GM12872 (cell line): ENCODE results near the gene HOXB5.
A peak's percentile ranks its signal among the peaks of the same experiment; 100 is the strongest.

Experiments used
- CTCF ChIP-seq: IDR thresholded peaks from 3 replicates; pipeline ENCODE4 v1.5.1; 2011; ENCODE audit warnings: low read depth, mild to moderate bottlenecking, low read length, moderate library complexity; ENCODE audit not compliant: insufficient read depth

The HOXB5 gene

GRCh38 chr17:48578616-48579470 is 14.7 kb downstream of the HOXB5 start:
- TF ChIP-seq CTCF: peak; percentile 19; the same call in 1 of the 3 replicates

GRCh38 chr17:48577946-48578615 is 15.5 kb downstream of the HOXB5 start, which contains the start of gene HOXB4:
Gene HOXB4, minus strand, starts transcription at chr17:48578350. Its CDS starts 31 bp downstream, at chr17:48578319.
- TF ChIP-seq CTCF: no peak

- no peak for TF ChIP-seq CTCF
Measured at GRCh38 chr17:48577330-48577945, 16.1 kb downstream of the HOXB5 start.

GRCh38 chr17:48576479-48577309 is 16.9 kb downstream of the HOXB5 start:
- TF ChIP-seq CTCF: no peak

GRCh38 chr17:48575673-48576478 is 17.7 kb downstream of the HOXB5 start:
- no peak for TF ChIP-seq CTCF

GRCh38 chr17:48575066-48575582 is 18.5 kb downstream of the HOXB5 start:
- TF ChIP-seq CTCF: no peak
